GM12872 (cell line): Measurements from ENCODE around the gene NPIPB2.

Experiments used
- TF ChIP-seq, protein P1 (sequence below): IDR thresholded peaks from 3 replicates; pipeline ENCODE4 v1.5.1; 2011; ENCODE audit warnings: low read depth, mild to moderate bottlenecking, low read length, moderate library complexity; ENCODE audit not compliant: insufficient read depth

NPIPB2 gene

DNA sequence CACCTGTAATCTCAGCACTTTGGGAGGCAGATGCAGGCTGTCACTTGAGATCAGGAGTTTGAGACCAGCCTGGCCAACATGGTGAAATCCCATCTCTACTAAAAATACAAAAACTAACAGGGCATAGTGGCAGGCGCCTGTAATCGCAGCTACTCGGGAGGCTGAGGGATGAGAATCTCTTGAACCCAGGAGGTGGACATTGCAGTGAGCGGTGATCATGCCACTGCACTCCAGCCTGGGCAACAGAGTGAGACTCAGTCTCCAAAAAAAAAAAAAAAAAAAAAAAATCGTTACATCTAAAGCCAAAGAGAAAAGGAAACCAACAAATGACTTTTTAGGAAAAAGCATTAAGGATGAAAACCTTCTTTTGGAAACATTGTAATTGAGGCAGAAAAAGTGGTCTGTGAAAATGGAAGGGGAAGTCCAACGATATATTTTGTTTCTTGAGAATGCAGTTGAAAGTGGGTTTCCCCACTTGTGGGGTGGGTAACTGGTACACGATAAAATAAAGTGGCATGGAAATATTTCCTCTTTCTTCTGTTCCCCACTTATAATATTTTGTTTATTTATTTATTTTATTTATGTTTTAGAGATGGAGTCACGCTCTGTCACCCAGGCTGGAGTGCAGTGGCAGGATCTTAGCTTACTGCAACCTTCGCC lies 37.3 kb upstream of the NPIPB2 start:
- TF ChIP-seq, protein P1, sequence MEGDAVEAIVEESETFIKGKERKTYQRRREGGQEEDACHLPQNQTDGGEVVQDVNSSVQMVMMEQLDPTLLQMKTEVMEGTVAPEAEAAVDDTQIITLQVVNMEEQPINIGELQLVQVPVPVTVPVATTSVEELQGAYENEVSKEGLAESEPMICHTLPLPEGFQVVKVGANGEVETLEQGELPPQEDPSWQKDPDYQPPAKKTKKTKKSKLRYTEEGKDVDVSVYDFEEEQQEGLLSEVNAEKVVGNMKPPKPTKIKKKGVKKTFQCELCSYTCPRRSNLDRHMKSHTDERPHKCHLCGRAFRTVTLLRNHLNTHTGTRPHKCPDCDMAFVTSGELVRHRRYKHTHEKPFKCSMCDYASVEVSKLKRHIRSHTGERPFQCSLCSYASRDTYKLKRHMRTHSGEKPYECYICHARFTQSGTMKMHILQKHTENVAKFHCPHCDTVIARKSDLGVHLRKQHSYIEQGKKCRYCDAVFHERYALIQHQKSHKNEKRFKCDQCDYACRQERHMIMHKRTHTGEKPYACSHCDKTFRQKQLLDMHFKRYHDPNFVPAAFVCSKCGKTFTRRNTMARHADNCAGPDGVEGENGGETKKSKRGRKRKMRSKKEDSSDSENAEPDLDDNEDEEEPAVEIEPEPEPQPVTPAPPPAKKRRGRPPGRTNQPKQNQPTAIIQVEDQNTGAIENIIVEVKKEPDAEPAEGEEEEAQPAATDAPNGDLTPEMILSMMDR = no peak

DNA sequence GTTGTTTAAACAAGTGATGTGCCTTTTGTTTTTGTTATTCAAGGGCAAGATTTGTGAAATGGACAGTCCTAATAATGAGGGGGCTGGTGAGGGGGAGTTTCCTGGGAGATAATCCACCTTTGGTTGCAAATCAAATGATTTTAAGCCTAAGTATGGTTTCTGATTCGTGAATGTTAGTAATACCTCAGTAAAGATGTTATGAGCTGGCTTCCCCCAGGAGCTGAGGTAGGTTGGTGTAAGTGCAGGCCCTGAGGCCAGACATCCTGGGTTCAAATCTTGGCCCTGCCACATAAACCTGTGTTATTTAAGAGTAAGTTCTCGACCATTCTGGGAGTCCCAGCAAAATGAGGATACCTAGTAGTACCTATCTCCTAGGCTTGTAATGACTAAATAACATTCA lies 36.2 kb upstream of the NPIPB2 start:
- TF ChIP-seq, protein P1 = no peak

DNA sequence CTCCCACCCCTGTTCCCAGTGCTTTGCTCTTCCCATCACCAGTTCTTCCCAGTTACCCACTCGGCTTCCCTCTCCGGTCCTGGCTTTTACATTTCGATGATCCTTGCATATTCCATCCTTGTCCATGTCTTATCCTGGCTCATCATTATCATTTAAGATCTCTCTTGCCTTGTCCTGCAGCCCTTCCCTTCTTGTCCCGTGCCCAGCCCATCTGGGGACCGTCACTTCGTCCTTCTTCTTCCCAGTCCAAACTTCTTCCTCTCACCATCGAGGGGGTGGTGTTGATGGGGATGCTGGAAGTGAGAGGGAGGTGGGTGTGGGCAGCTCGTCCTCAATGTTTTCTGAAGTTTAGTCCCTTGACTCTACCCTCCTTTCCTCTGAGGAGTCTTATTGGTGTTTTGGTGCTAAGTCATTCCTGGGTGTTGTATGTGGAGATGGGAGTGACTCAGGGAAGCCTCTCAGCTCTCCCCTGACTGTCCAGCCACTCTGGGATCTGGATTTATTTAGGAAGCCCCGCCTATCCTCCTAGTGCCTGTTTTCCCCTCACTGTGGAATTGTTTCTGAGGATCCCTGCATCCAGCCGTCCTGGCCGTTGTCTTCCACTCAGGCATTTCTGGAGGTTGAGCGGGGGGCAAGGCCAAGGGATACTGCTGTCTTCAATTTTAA lies 35.7 kb upstream of the NPIPB2 start:
- TF ChIP-seq, protein P1 = no peak

DNA sequence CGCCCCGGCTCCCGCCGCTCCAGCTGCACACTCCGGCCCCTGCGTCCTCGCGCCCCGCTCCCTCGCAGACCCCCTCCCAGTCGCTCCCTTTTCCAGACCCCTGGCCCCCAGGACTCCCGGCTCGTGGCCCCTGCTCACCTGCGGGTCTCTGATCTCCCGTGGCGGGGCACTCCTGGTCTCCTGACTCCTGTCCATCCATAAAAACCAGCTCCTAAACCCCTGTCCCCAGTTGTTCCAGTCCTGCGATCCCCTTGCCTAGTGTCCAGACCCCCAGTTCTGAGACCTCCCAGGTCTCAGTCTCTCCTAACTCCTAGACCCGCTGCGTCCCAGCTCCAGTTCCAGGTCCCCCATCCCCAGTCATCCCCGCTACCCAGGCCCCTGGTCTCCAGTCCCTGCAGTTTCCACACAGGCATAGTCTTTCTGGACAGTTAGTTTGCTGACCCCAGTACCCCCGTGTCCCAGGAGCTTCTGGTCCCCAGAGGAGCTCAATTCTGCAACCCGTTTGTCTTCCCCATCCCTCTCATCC lies 35.1 kb upstream of the NPIPB2 start:
- TF ChIP-seq, protein P1 = no peak

DNA sequence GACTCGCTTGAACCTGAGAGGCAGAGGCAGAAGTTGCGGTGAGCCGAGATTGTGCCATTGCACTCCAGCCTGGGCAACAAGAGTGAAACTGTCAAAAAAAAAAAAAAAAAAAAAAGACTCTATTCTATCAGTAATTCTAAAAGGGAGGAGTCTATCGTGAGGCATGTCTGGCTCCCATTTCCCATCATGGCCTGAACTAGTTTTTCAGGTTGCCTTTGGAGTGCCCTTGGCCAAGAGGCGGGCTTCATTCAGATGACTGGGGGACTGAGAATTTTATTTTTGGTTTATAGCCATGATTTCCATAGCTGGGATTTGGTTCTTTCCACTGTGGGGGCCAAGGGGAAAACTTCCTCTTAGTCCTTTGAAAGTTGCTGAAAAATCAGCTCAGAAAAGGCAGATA lies 31.2 kb upstream of the NPIPB2 start:
- TF ChIP-seq, protein P1 = no peak

DNA sequence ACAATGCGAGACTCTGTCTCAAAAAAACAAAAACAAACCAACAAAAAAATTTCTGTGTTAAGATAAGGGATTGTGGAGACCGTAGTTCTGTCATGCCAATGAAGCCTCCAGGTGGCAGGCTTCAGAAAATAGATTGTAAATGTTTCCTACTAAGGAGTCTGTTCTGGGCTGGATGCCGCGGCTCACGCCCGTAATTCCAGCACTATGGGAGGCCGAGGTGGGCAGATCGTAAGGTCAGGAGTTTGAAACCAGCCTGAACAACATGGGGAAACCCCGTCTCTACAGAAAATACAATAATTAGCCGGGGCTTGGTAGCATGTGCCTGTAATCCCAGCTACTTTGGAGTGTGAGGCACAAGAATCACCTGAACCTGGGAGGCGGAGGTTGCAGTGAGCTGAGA lies 30.3 kb upstream of the NPIPB2 start:
- TF ChIP-seq, protein P1 = no peak; the same call in 2 of the 3 replicates

DNA sequence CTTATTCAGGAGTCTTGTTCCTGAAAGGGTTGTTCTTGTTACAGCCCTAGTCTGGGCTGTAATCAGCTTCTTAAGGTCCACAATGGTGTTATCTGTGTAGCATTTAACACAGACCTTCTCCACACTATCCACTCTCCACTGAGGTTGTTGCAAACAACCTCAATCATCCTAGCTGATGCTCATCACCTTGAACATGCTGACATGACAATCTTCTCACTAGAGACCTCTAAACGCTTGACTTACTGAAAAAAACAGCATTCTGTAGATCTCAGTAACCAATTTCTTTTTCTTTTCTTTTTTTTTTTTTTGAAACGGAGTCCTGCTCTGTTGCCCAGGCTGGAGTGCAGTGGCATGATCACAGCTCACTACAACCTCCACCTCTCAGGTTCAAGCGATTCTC lies 26.7 kb upstream of the NPIPB2 start:
- TF ChIP-seq, protein P1 = no peak
